ENCODE data around the gene ERLIN1.

Gene ERLIN1

DNA sequence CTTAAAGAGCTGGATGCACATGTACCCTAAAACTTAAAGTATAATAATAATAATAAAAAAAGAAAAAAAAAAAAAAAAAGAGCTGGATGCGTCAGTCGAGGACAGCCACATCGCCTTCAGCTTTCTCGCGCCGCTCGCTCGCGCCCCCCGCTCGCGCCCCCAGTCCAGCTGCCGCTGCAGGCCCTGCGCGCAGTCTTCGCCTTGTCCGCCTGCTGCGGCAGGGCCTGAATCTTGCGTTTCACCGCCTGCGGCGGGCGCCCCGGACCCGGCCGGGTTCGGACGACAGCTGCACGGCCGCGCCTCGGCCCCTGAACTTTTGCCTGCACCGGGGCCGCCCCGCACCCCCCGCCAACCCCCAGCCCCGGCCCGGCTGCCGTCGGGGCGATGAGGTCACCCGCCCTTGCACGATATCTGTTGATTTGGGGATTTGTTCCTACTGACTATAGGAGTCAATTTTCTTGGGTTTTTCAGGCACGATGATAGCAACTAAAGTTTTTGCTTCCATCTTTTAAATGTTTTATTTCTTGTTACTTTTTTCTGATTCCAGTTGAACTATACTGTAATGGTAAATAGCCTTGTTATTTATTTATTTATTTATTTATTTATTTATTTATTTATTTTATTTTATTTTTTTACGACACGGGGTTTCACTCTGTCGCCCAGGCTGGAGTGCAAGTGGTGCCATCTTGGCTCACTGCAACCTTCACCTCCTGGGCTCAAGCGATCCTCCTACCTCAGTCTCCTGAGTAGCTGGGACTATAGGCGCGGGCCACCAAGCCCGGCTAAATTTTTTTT, 70.7 kb downstream of the ERLIN1 start:
- no peak for TF ChIP-seq NFIC (IDR thresholded peaks at IDR 0.05)

DNA sequence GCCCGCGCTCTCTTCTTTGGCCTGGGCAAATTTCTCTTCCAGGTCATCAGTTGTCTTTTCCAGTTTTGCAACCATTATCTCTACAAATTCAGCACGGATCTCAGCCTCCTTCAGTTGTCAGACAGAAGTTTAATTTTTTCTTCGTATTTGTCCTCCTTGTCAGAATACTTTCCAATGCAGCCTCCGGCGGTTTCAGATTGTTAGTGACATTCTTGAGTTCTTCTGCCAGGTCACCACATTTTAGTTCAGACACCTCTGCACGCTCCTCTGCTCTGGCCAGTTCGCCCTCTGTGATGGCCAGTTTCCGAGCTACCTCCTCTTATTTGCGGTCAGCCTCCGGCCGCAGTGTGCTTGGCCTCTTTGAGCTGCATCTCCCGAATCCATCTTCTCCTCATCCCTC, 71.4 kb downstream of the ERLIN1 start:
- TF ChIP-seq ZBTB7A (IDR thresholded peaks at IDR 0.05; ENCODE audit: low read depth) (no peak), EGR1 (IDR thresholded peaks at IDR 0.05) (no peak), YY1 (IDR thresholded peaks at IDR 0.05; ENCODE audit: low read depth) (no peak)

DNA sequence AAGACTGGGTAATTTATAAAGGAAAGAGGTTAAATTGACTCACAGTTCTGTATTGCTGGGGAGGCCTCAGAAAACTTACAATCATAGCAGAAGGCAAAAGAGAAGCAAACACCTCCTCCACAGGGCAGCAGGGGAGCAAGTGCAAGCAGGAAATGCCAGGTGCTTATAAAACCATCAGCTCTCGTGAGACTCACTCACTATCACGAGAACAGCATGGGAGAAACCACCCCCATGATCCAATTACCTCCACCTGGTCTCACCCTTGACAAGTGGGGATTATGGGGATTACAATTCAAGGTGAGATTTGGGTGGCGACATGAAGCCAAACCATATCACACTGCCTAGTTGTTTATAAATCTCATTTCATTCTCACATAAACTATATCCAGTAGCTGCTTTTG, 76.2 kb downstream of the ERLIN1 start:
- TF ChIP-seq EP300 (IDR thresholded peaks at IDR 0.05; ENCODE audit: borderline replicate concordance) = no peak
- TF ChIP-seq TEAD4 (IDR thresholded peaks at IDR 0.05) = no peak
- no peak for TF ChIP-seq YY1 (IDR thresholded peaks at IDR 0.05; ENCODE audit: low read depth)
- TF ChIP-seq ZBTB7A (IDR thresholded peaks at IDR 0.05; ENCODE audit: low read depth) = no peak
- TF ChIP-seq CREB1 (IDR thresholded peaks at IDR 0.05; ENCODE audit: low read depth) = no peak
- TF ChIP-seq TCF12 (IDR thresholded peaks at IDR 0.05; ENCODE audit: low read depth) = no peak
- TF ChIP-seq, protein P1, sequence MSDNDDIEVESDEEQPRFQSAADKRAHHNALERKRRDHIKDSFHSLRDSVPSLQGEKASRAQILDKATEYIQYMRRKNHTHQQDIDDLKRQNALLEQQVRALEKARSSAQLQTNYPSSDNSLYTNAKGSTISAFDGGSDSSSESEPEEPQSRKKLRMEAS (IDR thresholded peaks at IDR 0.05) = no peak
- TF ChIP-seq TAF1 (IDR thresholded peaks at IDR 0.05; ENCODE audit: low read depth) = no peak
- TF ChIP-seq, protein P2, sequence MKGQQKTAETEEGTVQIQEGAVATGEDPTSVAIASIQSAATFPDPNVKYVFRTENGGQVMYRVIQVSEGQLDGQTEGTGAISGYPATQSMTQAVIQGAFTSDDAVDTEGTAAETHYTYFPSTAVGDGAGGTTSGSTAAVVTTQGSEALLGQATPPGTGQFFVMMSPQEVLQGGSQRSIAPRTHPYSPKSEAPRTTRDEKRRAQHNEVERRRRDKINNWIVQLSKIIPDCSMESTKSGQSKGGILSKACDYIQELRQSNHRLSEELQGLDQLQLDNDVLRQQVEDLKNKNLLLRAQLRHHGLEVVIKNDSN (IDR thresholded peaks at IDR 0.05) = no peak
- TF ChIP-seq FOXM1 (IDR thresholded peaks at IDR 0.05; ENCODE audit: borderline replicate concordance, low read depth) = no peak
- no peak for TF ChIP-seq RAD21 (IDR thresholded peaks at IDR 0.05; ENCODE audit: low read depth)
- no peak for TF ChIP-seq EGR1 (IDR thresholded peaks at IDR 0.05)
- TF ChIP-seq CEBPB (IDR thresholded peaks at IDR 0.05) = no peak

DNA sequence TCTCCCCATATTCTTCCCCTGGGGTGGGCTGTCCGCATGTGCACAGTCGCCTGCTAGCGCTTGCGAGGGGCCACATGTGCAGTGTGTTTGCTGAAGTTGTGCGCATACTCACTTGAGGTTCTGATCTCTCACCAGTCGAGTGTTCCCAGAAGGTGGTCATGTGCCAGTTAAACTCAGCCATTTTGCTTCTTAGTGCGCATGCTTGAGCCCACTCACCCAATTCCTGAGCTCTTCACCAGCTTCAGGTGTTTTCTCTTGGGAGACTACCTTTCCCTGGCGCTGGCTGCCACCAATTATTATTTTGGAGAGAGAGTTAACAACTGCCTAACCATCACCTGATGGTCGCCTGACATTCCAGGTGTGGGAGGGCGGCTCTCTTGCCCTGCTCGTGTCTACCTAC, 79.0 kb downstream of the ERLIN1 start:
- no peak for TF ChIP-seq CREB1 (IDR thresholded peaks at IDR 0.05; ENCODE audit: low read depth)
- TF ChIP-seq ZBTB7A (IDR thresholded peaks at IDR 0.05; ENCODE audit: low read depth) = no peak
- no peak for TF ChIP-seq TAF1 (IDR thresholded peaks at IDR 0.05; ENCODE audit: low read depth)
- TF ChIP-seq CEBPB (IDR thresholded peaks at IDR 0.05) = no peak

DNA sequence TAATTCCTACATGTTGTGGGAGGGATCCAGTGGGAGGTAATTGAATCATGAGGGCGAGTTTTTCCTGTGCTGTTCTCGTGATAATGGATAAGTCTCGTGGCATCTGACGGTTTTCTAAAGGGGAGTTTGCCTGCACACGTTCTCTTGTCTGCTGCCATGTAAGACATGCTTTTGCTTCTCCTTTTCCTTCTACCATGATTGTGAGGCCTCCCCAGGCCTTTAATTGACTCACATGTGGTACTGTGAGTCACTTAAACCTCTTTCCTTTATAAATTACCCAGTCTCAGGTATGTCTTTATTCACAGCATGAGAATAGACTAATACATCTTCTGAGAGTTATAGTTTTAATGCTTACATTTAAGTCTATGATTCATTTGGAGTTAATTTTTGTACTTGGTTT, 81.5 kb downstream of the ERLIN1 start:
- TF ChIP-seq EP300 (IDR thresholded peaks at IDR 0.05; ENCODE audit: borderline replicate concordance) = no peak
- TF ChIP-seq TCF12 (IDR thresholded peaks at IDR 0.05; ENCODE audit: low read depth) = no peak
- TF ChIP-seq TEAD4 (IDR thresholded peaks at IDR 0.05) = no peak
- TF ChIP-seq, protein P1 (IDR thresholded peaks at IDR 0.05) = no peak
- no peak for TF ChIP-seq TAF1 (IDR thresholded peaks at IDR 0.05; ENCODE audit: low read depth)
- TF ChIP-seq FOXM1 (IDR thresholded peaks at IDR 0.05; ENCODE audit: borderline replicate concordance, low read depth) = no peak
- TF ChIP-seq RAD21 (IDR thresholded peaks at IDR 0.05; ENCODE audit: low read depth) = no peak
- TF ChIP-seq YY1 (IDR thresholded peaks at IDR 0.05; ENCODE audit: low read depth) = no peak
- TF ChIP-seq NFIC (IDR thresholded peaks at IDR 0.05) = no peak
- TF ChIP-seq CEBPB (IDR thresholded peaks at IDR 0.05) = no peak
- no peak for TF ChIP-seq ZBTB7A (IDR thresholded peaks at IDR 0.05; ENCODE audit: low read depth)
- TF ChIP-seq, protein P2 (IDR thresholded peaks at IDR 0.05) = no peak

DNA sequence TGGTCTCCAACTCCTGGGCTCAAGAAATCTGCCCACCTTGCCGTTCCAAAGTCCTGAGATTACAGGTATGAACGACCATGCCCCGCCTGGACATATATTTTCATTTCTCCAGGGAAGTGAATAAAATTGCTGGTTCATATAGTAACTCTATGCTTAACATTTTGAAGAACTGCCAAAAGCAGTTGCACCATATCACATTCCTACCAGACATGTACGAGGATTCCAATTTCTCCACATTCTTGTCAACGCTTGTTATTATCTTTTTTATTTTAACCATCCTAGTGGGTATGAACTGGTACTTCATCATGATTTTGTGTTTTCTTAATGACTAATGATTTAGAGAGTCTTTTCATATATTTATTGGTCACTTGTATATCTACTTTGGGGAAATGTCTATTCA, 82.2 kb downstream of the ERLIN1 start:
- no peak for TF ChIP-seq ZBTB7A (IDR thresholded peaks at IDR 0.05; ENCODE audit: low read depth)
- TF ChIP-seq CEBPB (IDR thresholded peaks at IDR 0.05) = no peak
- TF ChIP-seq TEAD4 (IDR thresholded peaks at IDR 0.05) = no peak
- TF ChIP-seq, protein P2 (IDR thresholded peaks at IDR 0.05) = no peak
- no peak for TF ChIP-seq CREB1 (IDR thresholded peaks at IDR 0.05; ENCODE audit: low read depth)
- TF ChIP-seq EGR1 (IDR thresholded peaks at IDR 0.05) = no peak
- no peak for TF ChIP-seq EP300 (IDR thresholded peaks at IDR 0.05; ENCODE audit: borderline replicate concordance)
- TF ChIP-seq, protein P1 (IDR thresholded peaks at IDR 0.05) = no peak
- TF ChIP-seq NFIC (IDR thresholded peaks at IDR 0.05) = no peak
- TF ChIP-seq YY1 (IDR thresholded peaks at IDR 0.05; ENCODE audit: low read depth) = no peak
- no peak for TF ChIP-seq TAF1 (IDR thresholded peaks at IDR 0.05; ENCODE audit: low read depth)
- no peak for TF ChIP-seq FOXM1 (IDR thresholded peaks at IDR 0.05; ENCODE audit: borderline replicate concordance, low read depth)
- TF ChIP-seq, protein P3, sequence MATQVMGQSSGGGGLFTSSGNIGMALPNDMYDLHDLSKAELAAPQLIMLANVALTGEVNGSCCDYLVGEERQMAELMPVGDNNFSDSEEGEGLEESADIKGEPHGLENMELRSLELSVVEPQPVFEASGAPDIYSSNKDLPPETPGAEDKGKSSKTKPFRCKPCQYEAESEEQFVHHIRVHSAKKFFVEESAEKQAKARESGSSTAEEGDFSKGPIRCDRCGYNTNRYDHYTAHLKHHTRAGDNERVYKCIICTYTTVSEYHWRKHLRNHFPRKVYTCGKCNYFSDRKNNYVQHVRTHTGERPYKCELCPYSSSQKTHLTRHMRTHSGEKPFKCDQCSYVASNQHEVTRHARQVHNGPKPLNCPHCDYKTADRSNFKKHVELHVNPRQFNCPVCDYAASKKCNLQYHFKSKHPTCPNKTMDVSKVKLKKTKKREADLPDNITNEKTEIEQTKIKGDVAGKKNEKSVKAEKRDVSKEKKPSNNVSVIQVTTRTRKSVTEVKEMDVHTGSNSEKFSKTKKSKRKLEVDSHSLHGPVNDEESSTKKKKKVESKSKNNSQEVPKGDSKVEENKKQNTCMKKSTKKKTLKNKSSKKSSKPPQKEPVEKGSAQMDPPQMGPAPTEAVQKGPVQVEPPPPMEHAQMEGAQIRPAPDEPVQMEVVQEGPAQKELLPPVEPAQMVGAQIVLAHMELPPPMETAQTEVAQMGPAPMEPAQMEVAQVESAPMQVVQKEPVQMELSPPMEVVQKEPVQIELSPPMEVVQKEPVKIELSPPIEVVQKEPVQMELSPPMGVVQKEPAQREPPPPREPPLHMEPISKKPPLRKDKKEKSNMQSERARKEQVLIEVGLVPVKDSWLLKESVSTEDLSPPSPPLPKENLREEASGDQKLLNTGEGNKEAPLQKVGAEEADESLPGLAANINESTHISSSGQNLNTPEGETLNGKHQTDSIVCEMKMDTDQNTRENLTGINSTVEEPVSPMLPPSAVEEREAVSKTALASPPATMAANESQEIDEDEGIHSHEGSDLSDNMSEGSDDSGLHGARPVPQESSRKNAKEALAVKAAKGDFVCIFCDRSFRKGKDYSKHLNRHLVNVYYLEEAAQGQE (IDR thresholded peaks at IDR 0.05; ENCODE audit: low read depth) = no peak
